Epithelial cell of proximal tubule (primary cell): ENCODE measurements around the gene ANTXRL. TPM values are rescaled to one million over a fixed set of nuclear protein-coding genes. Genes with fewer than 3 reads are reported as not detected.

Experiments used
- total RNA-seq: library from RNA; depleted of rRNA; stranded (reverse); fragments of >200 nt; gene quantifications from 2 replicates; pipeline ENCODE4 v1.2.3, GENCODE V29; 2015

ANTXRL gene
- total RNA-seq, 1 donor from 2014 or later: not detected

Other genes starting within 250 kb of the ANTXRL start
- gene MSMB, start 240.7 kb upstream of the ANTXRL start, total RNA-seq: not detected in 2 replicates
- gene ANXA8L1, start 88.8 kb downstream of the ANTXRL start, total RNA-seq: 1.7 and 3.3 TPM in 2 replicates
- not detected in 2 replicates for gene NPY4R, start 179.0 kb downstream of the ANTXRL start, total RNA-seq